ENCODE results near the gene ZBP1.

The ZBP1 gene, protein sequence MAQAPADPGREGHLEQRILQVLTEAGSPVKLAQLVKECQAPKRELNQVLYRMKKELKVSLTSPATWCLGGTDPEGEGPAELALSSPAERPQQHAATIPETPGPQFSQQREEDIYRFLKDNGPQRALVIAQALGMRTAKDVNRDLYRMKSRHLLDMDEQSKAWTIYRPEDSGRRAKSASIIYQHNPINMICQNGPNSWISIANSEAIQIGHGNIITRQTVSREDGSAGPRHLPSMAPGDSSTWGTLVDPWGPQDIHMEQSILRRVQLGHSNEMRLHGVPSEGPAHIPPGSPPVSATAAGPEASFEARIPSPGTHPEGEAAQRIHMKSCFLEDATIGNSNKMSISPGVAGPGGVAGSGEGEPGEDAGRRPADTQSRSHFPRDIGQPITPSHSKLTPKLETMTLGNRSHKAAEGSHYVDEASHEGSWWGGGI

GRCh38 chr20:57620274-57620990 lies at the start of gene ZBP1:
TSS of gene ZBP1 (minus strand) at chr20:57620426. CDS start at chr20:57620295, 131 bp downstream.
- peak; percentile 34 for DNase-seq (ENCODE audit: low read depth)

DNA sequence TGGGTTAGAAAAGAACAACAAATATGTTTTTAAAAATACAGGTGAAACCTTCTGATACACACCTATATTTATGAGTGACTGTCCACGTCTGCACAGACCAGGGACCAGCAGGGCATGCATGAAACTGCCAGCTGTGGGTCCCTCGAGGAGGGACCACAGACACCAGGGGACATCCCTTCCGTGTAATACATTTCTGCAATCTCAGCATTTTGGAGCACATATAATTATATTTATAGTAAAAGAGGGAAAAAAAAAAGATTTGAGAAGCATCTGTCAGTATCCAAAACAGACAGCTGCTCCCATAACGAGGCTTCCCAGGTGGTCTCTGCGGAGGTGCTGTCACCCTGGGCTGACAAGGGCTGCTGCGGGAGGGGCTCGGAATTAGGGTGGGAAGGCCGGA lies 49.4 kb upstream of the ZBP1 start:
- DNase-seq (ENCODE audit: low read depth): no peak

DNA sequence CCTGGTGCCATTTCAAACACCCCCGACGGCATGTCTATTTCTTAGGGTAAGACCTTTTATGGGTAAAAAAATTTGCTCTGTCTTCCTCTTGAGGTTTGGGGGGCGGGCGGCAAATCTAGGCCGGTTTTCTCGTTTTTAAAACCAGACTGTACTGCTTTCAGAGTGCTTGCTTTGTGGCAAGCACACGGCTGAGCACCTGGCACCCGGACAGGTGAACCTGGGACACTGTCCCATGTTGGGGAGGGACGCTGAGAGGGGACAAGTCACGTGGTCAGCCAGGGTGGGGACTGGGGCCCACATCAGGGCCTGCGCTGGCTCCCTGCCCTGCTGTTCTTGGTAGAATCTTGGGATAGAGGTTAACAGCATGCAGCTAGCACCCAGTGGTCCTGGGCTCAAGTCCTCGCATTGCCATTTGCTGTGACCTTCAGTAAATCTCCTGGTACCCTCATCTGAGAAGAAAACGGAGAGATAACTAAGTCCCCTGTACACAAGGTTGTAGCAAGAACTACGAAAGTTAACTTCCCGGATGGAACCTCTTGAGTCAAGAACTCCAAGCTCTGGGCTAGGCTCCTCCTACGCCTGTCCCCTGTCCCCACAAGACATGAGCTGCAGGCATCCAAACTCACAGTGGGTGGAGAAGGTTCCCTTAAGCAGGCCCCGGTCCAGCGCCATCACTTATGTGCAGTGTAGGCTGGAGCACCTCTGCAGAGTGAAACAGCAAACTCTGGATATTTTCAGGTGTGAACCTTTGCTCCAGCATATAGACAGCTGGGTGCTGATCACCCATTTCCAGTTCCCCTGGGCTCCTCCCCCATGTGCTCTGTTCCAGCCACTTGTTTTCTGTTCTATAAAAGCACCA lies 47.9 kb upstream of the ZBP1 start:
- no peak for DNase-seq (ENCODE audit: low read depth)

DNA sequence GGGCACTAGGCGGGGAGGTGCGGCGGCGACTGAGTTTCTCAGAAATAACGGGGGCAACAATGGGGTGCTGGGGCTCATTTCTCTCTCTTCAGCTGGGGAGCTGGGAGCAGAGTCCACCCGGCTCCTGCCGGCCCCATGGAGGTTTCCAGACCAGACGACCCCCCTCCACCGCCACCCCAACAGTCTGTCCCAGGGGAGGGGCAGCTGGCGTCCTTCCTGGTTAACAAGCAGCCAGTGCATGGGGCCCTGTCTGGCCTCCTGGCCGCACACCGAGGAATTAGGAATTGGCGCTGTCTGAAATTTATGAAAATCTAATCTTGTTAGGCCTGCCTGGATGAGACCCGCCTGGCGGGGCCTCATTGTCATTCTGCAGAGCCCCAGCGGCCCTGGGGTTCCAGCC lies 47.2 kb upstream of the ZBP1 start:
- no peak for DNase-seq (ENCODE audit: low read depth)

- DNase-seq (ENCODE audit: low read depth): no peak
Measured at GRCh38 chr20:57666834-57667157, 46.6 kb upstream of the ZBP1 start.

DNA sequence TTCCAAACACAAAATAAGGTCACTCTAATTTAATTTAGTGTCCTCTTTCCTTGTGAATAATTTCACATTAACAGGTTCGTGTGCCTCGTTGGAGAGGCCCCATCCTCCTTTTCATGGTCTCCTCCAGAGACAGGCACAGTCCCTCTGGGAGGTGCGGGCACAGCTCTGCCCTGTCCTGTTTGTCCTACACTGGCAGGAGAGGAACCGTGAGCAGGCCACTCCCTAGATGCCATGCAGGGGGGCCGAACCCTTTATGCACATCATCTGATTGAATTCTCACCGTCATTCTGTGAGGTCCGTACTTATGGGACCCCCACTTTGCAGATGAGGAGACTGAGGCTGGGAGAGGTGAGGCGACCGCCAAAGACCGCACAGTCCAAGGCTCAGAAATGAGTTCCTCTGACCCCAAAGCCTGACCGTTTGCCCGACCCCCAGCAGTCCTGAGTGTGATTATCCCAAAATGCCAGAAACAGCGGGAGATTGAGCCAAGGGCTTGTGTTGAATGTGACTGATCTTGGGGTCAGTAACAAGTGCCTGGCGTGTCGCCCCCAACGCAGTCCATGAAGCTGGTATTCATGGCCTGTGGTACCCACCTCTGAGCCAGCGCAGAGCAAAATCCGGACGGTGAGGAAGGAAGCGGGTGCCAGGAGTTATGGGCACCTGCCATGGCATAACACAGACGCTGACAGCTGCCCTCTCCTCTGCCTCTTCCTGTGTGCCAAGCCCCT lies 46.0 kb upstream of the ZBP1 start:
- no peak for DNase-seq (ENCODE audit: low read depth)

DNA sequence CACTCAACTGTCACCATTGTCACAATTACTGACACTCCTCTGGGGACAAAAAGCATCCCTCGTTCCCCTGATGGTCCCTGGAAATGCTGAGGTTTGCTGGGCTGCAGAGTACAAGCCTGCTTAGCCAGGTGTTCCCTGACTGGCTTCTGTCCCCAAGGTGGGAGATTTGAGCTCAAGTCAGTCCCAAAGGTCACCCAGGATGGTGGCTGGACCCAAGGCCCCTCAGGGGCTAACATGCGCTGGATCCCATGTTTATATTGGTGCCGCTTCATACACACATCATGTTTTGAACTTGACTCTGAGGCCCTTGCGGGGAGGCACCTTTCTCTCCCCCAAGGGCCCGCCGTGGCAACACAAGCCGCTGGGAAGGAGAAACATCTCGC lies 45.4 kb upstream of the ZBP1 start:
- DNase-seq (ENCODE audit: low read depth): no peak

- no peak for DNase-seq (ENCODE audit: low read depth)
Measured at GRCh38 chr20:57664924-57665588, 44.8 kb upstream of the ZBP1 start.

DNA sequence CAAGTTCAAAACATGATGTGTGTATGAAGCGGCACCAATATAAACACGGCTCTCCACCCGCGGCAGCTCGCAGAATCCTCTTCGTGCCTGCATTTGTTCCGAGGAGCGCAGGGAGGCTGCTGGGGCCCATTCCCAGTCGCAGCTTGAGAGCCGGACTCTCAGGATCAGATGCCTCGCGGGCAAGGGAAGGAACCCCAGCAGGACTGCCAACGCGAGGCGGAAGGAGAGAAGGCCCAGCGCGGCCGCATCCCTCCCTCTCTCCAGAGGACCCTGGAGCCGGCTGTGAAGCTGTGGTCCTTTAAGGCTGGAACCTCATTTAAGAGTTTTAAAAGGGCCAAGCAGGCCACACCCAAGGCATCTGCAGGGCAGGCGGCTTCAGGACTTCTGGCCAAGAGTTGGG lies 44.2 kb upstream of the ZBP1 start:
- no peak for DNase-seq (ENCODE audit: low read depth)

DNA sequence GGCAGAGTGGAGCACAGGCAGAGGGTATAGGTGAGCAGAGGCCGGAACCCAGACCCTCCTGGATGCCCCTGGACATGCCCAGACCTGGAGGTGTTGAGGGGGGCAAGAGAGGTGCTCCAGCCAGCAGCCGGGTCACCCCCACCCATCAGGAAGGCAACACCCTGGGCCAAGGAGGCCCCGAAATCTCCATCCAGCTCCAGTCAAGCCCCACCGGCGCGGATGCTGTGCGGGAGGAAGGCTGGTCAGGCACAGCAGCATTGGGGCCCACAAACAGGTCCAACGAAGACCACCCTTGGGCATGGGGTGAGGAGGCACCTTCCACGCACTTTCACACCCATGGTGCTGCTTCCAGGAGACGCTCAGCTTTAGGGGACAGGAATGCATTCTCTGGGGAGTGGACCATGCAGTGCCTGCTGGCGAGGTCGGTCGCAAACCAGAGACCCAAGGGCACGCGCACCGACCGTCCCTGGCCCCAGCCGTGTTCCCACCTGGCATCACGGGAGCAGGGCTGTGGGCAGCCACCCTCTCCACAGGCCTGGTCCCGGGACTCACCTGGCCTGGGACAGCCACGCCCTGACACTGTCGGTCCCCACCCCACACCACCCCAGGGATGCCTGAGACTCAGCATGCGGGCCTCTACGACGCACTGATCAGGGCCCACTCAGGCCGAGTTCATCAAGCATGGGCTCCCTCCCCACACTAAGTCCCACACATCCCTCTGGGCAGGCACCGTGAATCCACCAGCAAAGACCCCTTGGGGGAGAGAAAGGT lies 43.6 kb upstream of the ZBP1 start:
- DNase-seq (ENCODE audit: low read depth): no peak

DNA sequence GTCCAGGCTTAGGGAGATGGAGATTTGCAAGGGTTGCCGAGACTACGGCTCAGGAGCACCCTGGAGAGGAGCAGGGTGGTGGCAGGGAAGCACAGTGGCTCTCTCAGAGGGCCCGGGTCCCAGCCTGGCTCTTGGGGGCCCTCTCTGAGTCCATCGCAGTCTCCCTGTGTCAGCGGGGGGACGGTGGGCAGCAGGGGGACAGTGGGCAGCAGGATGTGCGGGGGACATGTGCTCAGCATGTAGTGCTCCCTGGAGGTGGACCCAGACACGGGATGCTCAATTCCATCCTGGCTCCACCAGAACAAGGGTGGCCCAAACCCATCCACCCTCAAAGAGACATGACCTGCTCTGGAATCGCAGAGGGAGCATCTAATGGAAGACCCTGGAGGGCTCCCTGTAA lies 43.0 kb upstream of the ZBP1 start:
- DNase-seq (ENCODE audit: low read depth): no peak

- no peak for DNase-seq (ENCODE audit: low read depth)
Measured at GRCh38 chr20:57662456-57663240, 42.4 kb upstream of the ZBP1 start.

- no peak for DNase-seq (ENCODE audit: low read depth)
Measured at GRCh38 chr20:57661746-57662455, 41.7 kb upstream of the ZBP1 start.

DNA sequence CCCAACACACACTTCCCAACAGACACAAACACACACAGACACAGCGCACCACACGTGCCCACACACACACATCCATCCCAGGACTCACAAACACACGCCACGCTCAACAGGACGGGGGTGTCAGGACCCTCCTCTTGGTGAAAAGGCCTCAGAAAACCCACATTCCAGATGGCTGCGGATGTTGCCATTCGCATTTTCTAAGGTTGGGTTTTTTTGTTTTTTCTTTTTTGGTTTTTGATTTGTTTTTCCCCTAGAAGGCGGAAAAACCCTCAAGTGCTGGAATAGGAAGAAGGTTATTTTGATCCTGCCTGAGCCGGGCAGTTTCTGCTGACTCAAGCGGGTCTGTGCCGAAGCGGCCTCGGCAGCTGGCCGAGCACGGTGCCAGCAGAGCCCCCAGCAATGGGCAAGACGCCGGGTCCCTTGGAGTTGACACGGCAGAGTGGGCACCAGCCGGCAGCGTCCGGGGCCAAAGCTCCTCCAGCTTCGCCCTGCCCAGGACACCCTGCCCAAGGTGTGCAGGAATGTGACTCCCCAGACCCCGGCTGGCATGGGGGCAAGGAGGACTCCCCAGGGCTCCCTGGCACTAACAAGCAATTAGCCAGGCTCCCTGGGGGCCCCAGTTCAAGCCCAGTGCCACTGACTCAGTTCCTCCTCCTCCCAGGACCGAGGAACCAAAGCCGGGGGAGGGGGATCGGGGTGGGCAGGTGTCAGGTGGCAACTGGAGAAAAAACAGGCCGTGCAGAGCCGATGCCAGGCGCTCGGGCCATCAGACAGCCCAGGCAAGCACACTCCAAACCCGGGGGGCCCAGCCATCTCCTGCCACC lies 40.9 kb upstream of the ZBP1 start:
- DNase-seq (ENCODE audit: low read depth): no peak

DNA sequence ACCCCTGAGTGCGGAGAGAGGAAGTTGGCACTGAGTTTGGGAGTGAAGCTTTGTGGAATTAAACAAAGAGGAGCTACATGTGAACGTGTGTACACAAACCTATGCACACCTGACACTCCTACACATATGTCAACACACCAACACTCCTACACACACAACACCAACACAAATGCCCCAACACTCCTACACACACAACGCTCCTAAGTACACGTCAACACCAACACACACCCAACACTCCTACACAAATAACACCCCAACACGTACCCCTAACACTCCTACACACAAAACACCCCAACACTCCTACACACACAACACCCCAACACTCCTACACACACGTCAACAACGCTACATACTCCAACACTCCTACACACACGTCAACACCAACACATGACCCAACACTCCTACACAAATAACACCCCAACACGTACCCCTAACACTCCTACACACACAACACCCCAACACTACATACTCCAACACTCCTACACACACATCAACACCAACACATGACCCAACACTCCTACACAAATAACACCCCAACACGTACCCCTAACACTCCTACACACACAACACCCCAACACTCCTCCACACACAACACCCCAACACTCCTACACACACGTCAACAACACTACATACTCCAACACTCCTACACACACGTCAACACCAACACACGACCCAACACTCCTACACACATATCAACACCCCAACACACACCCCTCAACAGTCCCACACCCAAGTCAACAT lies 40.1 kb upstream of the ZBP1 start:
- no peak for DNase-seq (ENCODE audit: low read depth)

GRCh38 chr20:57659517-57660180 lies 39.4 kb upstream of the ZBP1 start:
- DNase-seq (ENCODE audit: low read depth): no peak

Data from activated gamma-delta T cell treated with anti-CD3 and anti-CD28 coated beads, Interleukin-2, amount 50 U/mL, for 16 hours (primary cell).